Breast epithelium (tissue), 3 donors: ENCODE results near the gene TRIP12.
A peak's percentile ranks its signal among the peaks of the same experiment; 100 is the strongest.

ENCODE experiments used
- CTCF ChIP-seq, 3 donors: fragments of 450-650 bp; IDR thresholded peaks; one replicate each; pipeline ENCODE4 v1.5.1; 2016 to 2017; ENCODE audit warnings: antibody characterized with exemption in 3 of 3, mild to moderate bottlenecking in 3 of 3, moderate library complexity in 3 of 3
- POLR2AphosphoS5 ChIP-seq, 3 donors: sonication (generic); formaldehyde crosslinking; IDR thresholded peaks; one replicate each; pipeline ENCODE4 v1.6.1; 2017; ENCODE audit warnings: antibody characterized with exemption in 3 of 3

- TF ChIP-seq CTCF (IDR thresholded peaks at IDR 0.05) (peak; percentile 65 to 74 (median 66)), POLR2AphosphoS5 (IDR thresholded peaks at IDR 0.05) (no peak)
Observed at GRCh38 chr2:229780856-229781773, 140.7 kb downstream of the TRIP12 start.
